ENCODE measurements around the gene AEBP1.

AEBP1 gene

GRCh38 chr7:44084701-44085100, 19.4 kb upstream of the AEBP1 start:
- DNase-seq: no peak

- no peak for DNase-seq
Observed at GRCh38 chr7:44085546-44085945, 18.6 kb upstream of the AEBP1 start.

GRCh38 chr7:44086627-44087026, 17.5 kb upstream of the AEBP1 start:
- DNase-seq: no peak

GRCh38 chr7:44087911-44088838, 16.0 kb upstream of the AEBP1 start:
- DNase-seq: no peak

- DNase-seq: no peak
Observed at GRCh38 chr7:44093102-44093641, 11.0 kb upstream of the AEBP1 start.

- no peak for DNase-seq
Observed at GRCh38 chr7:44094365-44094764, 9.8 kb upstream of the AEBP1 start.

GRCh38 chr7:44094883-44095592, 9.1 kb upstream of the AEBP1 start:
- no peak for DNase-seq

GRCh38 chr7:44095781-44096180, 8.4 kb upstream of the AEBP1 start:
- DNase-seq: no peak

- DNase-seq: no peak
Observed at GRCh38 chr7:44096326-44096881, 7.7 kb upstream of the AEBP1 start.

- DNase-seq: no peak
Observed at GRCh38 chr7:44097064-44097932, 6.8 kb upstream of the AEBP1 start.

GRCh38 chr7:44098092-44099068, 5.8 kb upstream of the AEBP1 start:
- DNase-seq: no peak

- no peak for DNase-seq
Observed at GRCh38 chr7:44099669-44100068, 4.5 kb upstream of the AEBP1 start.

- DNase-seq: no peak
Observed at GRCh38 chr7:44100458-44101302, 3.5 kb upstream of the AEBP1 start.

- no peak for DNase-seq
Observed at GRCh38 chr7:44101303-44101965, 2.7 kb upstream of the AEBP1 start.

GRCh38 chr7:44101966-44102845, 1.9 kb upstream of the AEBP1 start:
- no peak for DNase-seq

GRCh38 chr7:44102846-44103565, 1.1 kb upstream of the AEBP1 start:
- no peak for DNase-seq

- peak; percentile 39 for DNase-seq
Observed at GRCh38 chr7:44103566-44103922, 601 bp upstream of the AEBP1 start.
